Coronary artery (tissue), 2 donors: ENCODE measurements around the gene SEPTIN8.

Experiments
- DNase-seq: peaks from one replicate; pipeline ENCODE4 v3.0.0-alpha.2; 2017; ENCODE audit warnings: low spot score
- H3K27ac ChIP-seq, 2 donors: fragments of 200-600 bp; sonication (generic); one replicate each; pipeline ENCODE4 v1.5.1; 2016 to 2019
- H3K4me3 ChIP-seq: fragments of 200-600 bp; sonication (generic); 2 replicates; pipeline ENCODE4 v1.5.1; 2016; ENCODE audit warnings: mild to moderate bottlenecking, moderate library complexity
- CTCF ChIP-seq: fragments of 200-600 bp; sonication (generic); IDR thresholded peaks from one replicate; pipeline ENCODE4 v1.5.1; 2019; ENCODE audit warnings: antibody characterized with exemption

The SEPTIN8 gene

GRCh38 chr5:132774896-132775295 lies 2.1 kb downstream of the SEPTIN8 start:
- Histone ChIP-seq H3K4me3 (peak overlapping the region; percentile 92), H3K27ac (peak overlapping the region; percentile 82 to 97)
- no peak for DNase-seq
- TF ChIP-seq CTCF, result no peak

DNA sequence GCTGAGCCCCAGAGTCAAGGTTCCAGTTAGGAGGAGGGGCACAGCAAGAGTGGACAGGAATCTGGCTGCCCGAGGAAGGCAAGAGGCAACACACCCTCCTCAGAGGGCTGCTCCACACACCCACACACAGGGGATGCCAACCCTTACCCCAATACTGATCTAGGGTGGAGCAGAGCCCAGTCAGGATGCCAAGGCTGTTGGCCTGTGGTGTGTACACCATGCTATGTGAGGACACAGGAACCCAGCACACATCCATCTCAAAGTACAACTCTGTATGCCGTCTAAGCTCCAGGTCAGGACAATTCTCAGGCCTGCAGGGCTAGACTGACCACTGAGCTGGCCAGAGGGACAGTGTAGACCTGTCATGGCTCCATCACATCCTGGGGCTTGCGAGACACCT lies 2.6 kb downstream of the SEPTIN8 start:
- H3K4me3 ChIP-seq, result peak overlapping the region; percentile 92
- H3K27ac ChIP-seq, result peak overlapping the region; percentile 82 to 97
- no peak for TF ChIP-seq CTCF
- no peak for DNase-seq

DNA sequence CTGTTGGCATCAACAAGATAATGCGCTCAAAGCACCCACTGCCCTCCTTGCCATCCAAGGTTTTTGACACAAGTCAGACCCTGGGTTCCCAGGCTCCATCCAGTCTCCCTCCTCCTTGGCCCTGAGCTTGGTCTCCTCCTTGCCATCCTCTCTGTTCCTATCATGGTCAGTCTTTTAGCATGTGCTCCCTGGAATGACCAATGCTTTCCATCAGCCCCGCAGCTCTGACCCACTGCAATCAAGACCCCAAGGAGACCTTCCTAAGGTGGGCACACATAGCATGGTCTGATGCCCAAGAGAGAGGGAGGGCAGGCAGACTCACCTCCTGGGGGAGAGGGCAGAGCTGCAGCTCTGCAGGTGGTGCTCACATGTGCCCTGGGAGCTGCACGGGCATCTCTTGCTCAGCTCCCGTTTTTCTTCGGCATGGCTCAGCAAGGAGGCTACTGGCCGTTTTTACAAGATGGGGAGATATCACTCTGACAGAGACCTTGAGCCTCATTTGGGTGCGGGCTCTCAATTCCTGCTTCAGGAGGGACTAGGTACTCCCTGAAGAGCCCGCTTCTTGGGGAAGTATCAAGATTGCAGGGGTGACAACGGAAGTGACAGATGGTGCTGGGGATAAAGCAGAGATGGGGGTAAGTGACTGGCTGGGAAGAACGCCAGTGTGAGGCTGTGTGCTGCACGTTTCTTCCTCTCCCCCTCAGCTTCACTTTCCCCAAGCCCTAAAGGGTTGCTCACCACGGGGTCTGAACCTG lies 3.3 kb downstream of the SEPTIN8 start:
- H3K27ac ChIP-seq, result peak overlapping the region; percentile 82 to 97
- peak overlapping the region; percentile 92 for H3K4me3 ChIP-seq
- TF ChIP-seq CTCF, result no peak
- no peak for DNase-seq

GRCh38 chr5:132773114-132773513 lies 3.9 kb downstream of the SEPTIN8 start:
- TF ChIP-seq CTCF, result no peak

DNA sequence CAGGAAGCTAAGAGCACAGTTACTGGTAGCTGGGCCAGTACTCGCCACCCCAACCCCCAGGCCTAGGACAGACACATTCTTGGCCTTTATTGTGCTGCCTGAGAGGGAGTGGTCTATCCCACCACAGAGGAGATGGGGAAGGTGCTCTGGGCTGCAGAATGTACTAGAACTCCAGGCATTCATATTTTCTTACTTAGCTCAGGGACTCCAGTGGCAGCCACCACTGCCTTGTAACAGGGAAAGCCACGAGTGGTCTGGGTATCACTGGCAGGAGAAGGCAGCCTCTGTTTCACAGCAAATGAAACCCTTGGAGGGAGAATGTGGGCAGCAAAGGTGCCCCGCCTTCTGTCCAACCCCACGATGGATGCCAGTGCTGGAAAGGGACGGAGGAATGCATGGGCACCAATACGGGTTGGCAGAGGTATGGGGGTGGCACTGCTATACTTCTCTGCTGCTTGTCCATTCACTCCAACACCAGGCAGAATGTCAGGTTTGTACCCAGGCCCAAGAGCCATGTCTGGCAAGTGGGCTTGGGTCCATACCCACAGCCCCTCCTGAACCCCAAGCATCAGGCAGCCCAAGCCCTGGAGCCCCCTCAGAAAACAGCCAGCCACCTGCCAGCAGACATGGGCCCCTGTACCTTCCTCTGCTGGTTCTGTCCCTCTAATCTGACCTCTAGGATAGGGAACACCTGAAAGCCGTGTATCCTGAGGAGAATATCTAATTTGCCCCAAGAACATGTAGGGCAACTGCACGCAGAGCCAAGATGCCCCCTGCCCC lies 4.6 kb downstream of the SEPTIN8 start:
- Histone ChIP-seq H3K27ac (peak overlapping the region; percentile 79 to 97), H3K4me3 (peak overlapping the region; percentile 31)
- DNase-seq, result no peak
- no peak for TF ChIP-seq CTCF

More at GRCh38 chr5:132773114-132773513, 3.9 kb downstream of the SEPTIN8 start:
- Histone ChIP-seq H3K4me3 (no peak overlapping the region), H3K27ac (peak overlapping the region; percentile 79 to 97)
- no peak for DNase-seq

- Histone ChIP-seq H3K4me3 (peak overlapping the region; percentile 16), H3K27ac (peak overlapping the region; percentile 79 to 97)
- TF ChIP-seq CTCF, result no peak
- DNase-seq, result peak; percentile 79
Measured at GRCh38 chr5:132771503-132771998, 5.5 kb downstream of the SEPTIN8 start.
